H9 (cell line): ENCODE measurements around the gene AIFM3. TPM values are rescaled to one million over a fixed set of nuclear protein-coding genes. Genes with fewer than 3 reads are reported as not detected.
A peak's percentile ranks its signal among the peaks of the same experiment; 100 is the strongest.

Experiments
- DNase-seq: peaks from one replicate; pipeline ENCODE4 v3.0.0-alpha.2; 2017
- H2AFZ ChIP-seq: one replicate; pipeline ENCODE4 v1.6.1; 2013; ENCODE audit warnings: mild to moderate bottlenecking, low read length, control low read depth, moderate library complexity
- H2AK5ac ChIP-seq: 2 replicates; pipeline ENCODE4 v1.6.1; 2013; ENCODE audit warnings: low read length, control low read depth, mixed read lengths; ENCODE audit not compliant: insufficient read length
- H2BK120ac ChIP-seq: one replicate; pipeline ENCODE4 v1.6.1; 2013; ENCODE audit warnings: low read depth, mild to moderate bottlenecking, low read length, control low read depth, inconsistent platforms; ENCODE audit not compliant: poor library complexity, severe bottlenecking
- H2BK12ac ChIP-seq: 2 replicates; pipeline ENCODE4 v1.6.1; 2013; ENCODE audit warnings: low read length, control low read depth, mixed read lengths, low read depth; ENCODE audit not compliant: insufficient read length
- H2BK15ac ChIP-seq: 2 replicates; pipeline ENCODE4 v1.6.1; 2013; ENCODE audit warnings: low read depth, low read length, control low read depth
- H2BK20ac ChIP-seq: one replicate; pipeline ENCODE4 v1.6.1; 2013; ENCODE audit warnings: low read depth, mild to moderate bottlenecking, low read length, control low read depth, inconsistent platforms; ENCODE audit not compliant: poor library complexity, severe bottlenecking
- H2BK5ac ChIP-seq: 2 replicates; pipeline ENCODE4 v1.6.1; 2013; ENCODE audit warnings: low read length, control low read depth, mixed read lengths; ENCODE audit not compliant: insufficient read length
- H3K14ac ChIP-seq: 2 replicates; pipeline ENCODE4 v1.6.1; 2013; ENCODE audit warnings: low read length, control low read depth; ENCODE audit not compliant: insufficient read depth
- H3K18ac ChIP-seq: 2 replicates; pipeline ENCODE4 v1.6.1; 2013; ENCODE audit warnings: low read depth, mild to moderate bottlenecking, mixed read lengths, low read length, control low read depth; ENCODE audit not compliant: insufficient read length
- H3K23ac ChIP-seq: 2 replicates; pipeline ENCODE4 v1.6.1; 2013; ENCODE audit warnings: low read length, control low read depth, mixed read lengths, low read depth; ENCODE audit not compliant: insufficient read length
- H3K23me2 ChIP-seq: 2 replicates; pipeline ENCODE4 v1.6.1; 2013; ENCODE audit warnings: low read depth, mild to moderate bottlenecking, mixed read lengths, low read length, control low read depth; ENCODE audit not compliant: insufficient read length, poor library complexity, severe bottlenecking
- H3K27ac ChIP-seq: 2 replicates; pipeline ENCODE4 v1.5.1; 2013; ENCODE audit warnings: low read length, control low read depth, mixed read lengths, low read depth; ENCODE audit not compliant: insufficient read length
- H3K27me3 ChIP-seq: 2 replicates; pipeline ENCODE4 v1.6.1; 2013; ENCODE audit warnings: low read length, control low read depth, inconsistent platforms; ENCODE audit not compliant: insufficient read depth
- H3K4ac ChIP-seq: 2 replicates; pipeline ENCODE4 v1.6.1; 2013; ENCODE audit warnings: low read depth, mild to moderate bottlenecking, control low read depth, inconsistent platforms, low read length, moderate library complexity
- H3K4me1 ChIP-seq: 2 replicates; pipeline ENCODE4 v1.6.1; 2013; ENCODE audit warnings: low read length, control low read depth, inconsistent platforms; ENCODE audit not compliant: insufficient read depth
- H3K4me2 ChIP-seq: 2 replicates; pipeline ENCODE4 v1.6.1; 2013; ENCODE audit warnings: low read length, control low read depth, mixed read lengths; ENCODE audit not compliant: insufficient read length, insufficient read depth
- H3K56ac ChIP-seq: 2 replicates; pipeline ENCODE4 v1.6.1; 2013; ENCODE audit warnings: low read depth, mild to moderate bottlenecking, mixed read lengths, low read length, control low read depth; ENCODE audit not compliant: insufficient read length
- H3K79me1 ChIP-seq: 2 replicates; pipeline ENCODE4 v1.6.1; 2013; ENCODE audit warnings: low read depth, mild to moderate bottlenecking, moderate library complexity, low read length, control low read depth, inconsistent platforms; ENCODE audit not compliant: insufficient read depth, poor library complexity, severe bottlenecking
- H3K79me2 ChIP-seq: 2 replicates; pipeline ENCODE4 v1.6.1; 2013; ENCODE audit warnings: low read length, control low read depth, inconsistent platforms; ENCODE audit not compliant: insufficient read depth
- H3K9ac ChIP-seq: 2 replicates; pipeline ENCODE4 v1.6.1; 2013; ENCODE audit warnings: low read length, control low read depth, mixed read lengths; ENCODE audit not compliant: insufficient read length; ENCODE audit errors: extremely low read depth
- H3K9me3 ChIP-seq: one replicate; pipeline ENCODE4 v1.6.1; 2013; ENCODE audit warnings: low read depth, low read length, inconsistent platforms; ENCODE audit not compliant: control insufficient read depth
- H3T11ph ChIP-seq: one replicate; pipeline ENCODE4 v1.6.1; 2013; ENCODE audit warnings: mild to moderate bottlenecking, low read length, control low read depth, inconsistent platforms
- H4K20me1 ChIP-seq: one replicate; pipeline ENCODE4 v1.6.1; 2013; ENCODE audit not compliant: control insufficient read depth, insufficient read length, insufficient read depth
- H4K5ac ChIP-seq: 2 replicates; pipeline ENCODE4 v1.6.1; 2013; ENCODE audit warnings: low read depth, mild to moderate bottlenecking, mixed read lengths, low read length, control low read depth; ENCODE audit not compliant: insufficient read length
- H4K8ac ChIP-seq: replicated peaks from 2 replicates; pipeline ENCODE4 v1.6.1; 2013; ENCODE audit warnings: low read length, control low read depth, mixed read lengths, low read depth; ENCODE audit not compliant: insufficient read length
- H4K91ac ChIP-seq: 2 replicates; pipeline ENCODE4 v1.6.1; 2013; ENCODE audit warnings: low read depth, mild to moderate bottlenecking, moderate library complexity, mixed read lengths, low read length, control low read depth; ENCODE audit not compliant: insufficient read length
- H3K27ac Mint-ChIP-seq, 3 experiments: 2 replicates in 2 of 3; 3 replicates in 1 of 3; pipeline ENCODE4 v1.8.0; 2020 to 2021; ENCODE audit warnings: mixed read lengths in 3 of 3, mild to moderate bottlenecking in 1 of 3, moderate library complexity in 1 of 3
- H3K27me3 Mint-ChIP-seq: 2 replicates; pipeline ENCODE4 v1.8.0; 2021; ENCODE audit warnings: low read depth, mild to moderate bottlenecking, moderate library complexity, mixed read lengths
- H3K36me3 Mint-ChIP-seq, 3 experiments: 2 replicates in 2 of 3; 3 replicates in 1 of 3; pipeline ENCODE4 v1.8.0; 2020 to 2021; ENCODE audit warnings: low read depth in 3 of 3, mixed read lengths in 3 of 3; ENCODE audit not compliant: insufficient read depth in 1 of 3
- H3K4me1 Mint-ChIP-seq, 2 experiments: 2 replicates each; pipeline ENCODE4 v1.8.0; 2020; ENCODE audit warnings: mixed read lengths in 2 of 2
- H3K4me3 Mint-ChIP-seq, 2 experiments: 2 replicates in 1 of 2; 3 replicates in 1 of 2; pipeline ENCODE4 v1.8.0; 2020 to 2021; ENCODE audit warnings: mild to moderate bottlenecking in 2 of 2, mixed read lengths in 2 of 2, moderate library complexity in 1 of 2
- H3K9me3 Mint-ChIP-seq, 2 experiments: 2 replicates in 1 of 2; 3 replicates in 1 of 2; pipeline ENCODE4 v1.8.0; 2020; ENCODE audit warnings: mild to moderate bottlenecking in 2 of 2, mixed read lengths in 2 of 2, moderate library complexity in 1 of 2
- CTCF ChIP-seq: fragments of 200-600 bp; sonication (generic); conservative IDR thresholded peaks from 3 replicates; pipeline ENCODE4 v1.8.0; 2021; ENCODE audit warnings: antibody characterized with exemption, mild to moderate bottlenecking
- WGBS: extraction: QIAGEN DNeasy Blood & Tissue Kit; methylation state at CpG from one replicate; pipeline ENCODE4 v1.1.7; 2013; ENCODE audit warnings: missing lambda C conversion rate, low lambda C conversion rate, mixed read lengths; ENCODE audit not compliant: insufficient read length; ENCODE audit errors: extremely low coverage; 5-methylcytosine and 5-hydroxymethylcytosine counted together
- total RNA-seq: library from RNA; stranded (reverse); gene quantifications from 2 replicates; pipeline ENCODE4 v1.2.1, GENCODE V29; 2021

AIFM3 gene
- total RNA-seq, 1 experiment from 2014 or later: 1.9 TPM

- Histone ChIP-seq H2AK5ac (no peak overlapping the region), H3T11ph (no peak overlapping the region), H2BK120ac (no peak overlapping the region), H3K14ac (no peak overlapping the region), H4K8ac (no peak overlapping the region), H3K23ac (no peak overlapping the region), H2AFZ (no peak overlapping the region), H3K27me3 (no peaks in the 10 kb centered on the region), H3K27ac (no peak overlapping the region), H3K56ac (no peak overlapping the region), H3K23me2 (peaks cover 11% of the 10 kb centered on the region), H4K5ac (no peak overlapping the region), H3K79me2 (peaks cover 46% of the 10 kb centered on the region), H3K9me3 (no peaks in the 10 kb centered on the region), H4K91ac (no peak overlapping the region), H3K9ac (peak overlapping the region; percentile 62), H2BK12ac (no peak overlapping the region), H3K4me2 (peak overlapping the region; percentile 18), H2BK20ac (no peak overlapping the region), H2BK15ac (no peak overlapping the region), H3K4me1 (peaks cover 3% of the 10 kb centered on the region; the same call in 1 of the 2 replicates), H2BK5ac (no peak overlapping the region), H4K20me1 (no peaks in the 10 kb centered on the region), H3K18ac (no peak overlapping the region), H3K4ac (no peak overlapping the region), H3K79me1 (no peaks in the 10 kb centered on the region)
- Mint-ChIP-seq H3K27ac (peak overlapping the region; percentile 82 to 98 (median 90)), H3K4me3 (peak overlapping the region; percentile 98 to 99), H3K9me3 (peaks cover 0 to 2% of the 10 kb centered on the region in 2 experiments; a peak in 3 of 5 replicates), H3K4me1 (peaks cover 29 to 36% of the 10 kb centered on the region in 2 experiments), H3K27me3 (no peaks in the 10 kb centered on the region), H3K36me3 (peaks cover 13 to 31% (median 20%) of the 10 kb centered on the region in 3 experiments)
- TF ChIP-seq CTCF: no peak
- WGBS: no CpG with 5 or more reads among the region's 19 CpGs
- no peak for DNase-seq
Observed at GRCh38 chr22:20918663-20919218, 48.3 kb upstream of the AIFM3 start.
